Kidney tubule cell (primary cell): ENCODE results near the gene NR2F1-AS1.
"Not testable (repeated sequence)": the region's sequence is repeated elsewhere in the genome, so short reads cannot be mapped to it uniquely, and the experiment has no call there.

Experiments
- DNase-seq: peaks from one replicate; pipeline ENCODE4 v3.0.0-alpha.2; 2018; ENCODE audit warnings: low spot score

NR2F1-AS1 gene

DNA sequence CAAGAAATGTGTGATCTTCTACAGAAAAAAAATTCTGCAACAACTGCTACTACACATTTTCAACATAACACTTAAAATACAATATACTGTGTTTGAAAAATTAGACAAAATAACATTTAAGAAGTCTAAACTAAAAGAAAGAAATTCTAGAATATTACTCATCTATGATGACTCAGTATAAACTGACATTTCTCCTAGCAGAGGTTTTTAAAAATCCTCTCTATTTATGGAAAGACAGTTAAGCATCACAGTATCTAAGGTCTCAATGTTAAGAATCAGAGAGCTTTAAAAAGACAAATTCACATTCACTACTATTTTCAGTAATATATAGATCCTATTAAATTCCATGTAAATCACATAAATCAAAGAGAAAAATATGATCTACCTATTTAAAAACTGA, 61.3 kb downstream of the NR2F1-AS1 start:
- no peak for DNase-seq

DNA sequence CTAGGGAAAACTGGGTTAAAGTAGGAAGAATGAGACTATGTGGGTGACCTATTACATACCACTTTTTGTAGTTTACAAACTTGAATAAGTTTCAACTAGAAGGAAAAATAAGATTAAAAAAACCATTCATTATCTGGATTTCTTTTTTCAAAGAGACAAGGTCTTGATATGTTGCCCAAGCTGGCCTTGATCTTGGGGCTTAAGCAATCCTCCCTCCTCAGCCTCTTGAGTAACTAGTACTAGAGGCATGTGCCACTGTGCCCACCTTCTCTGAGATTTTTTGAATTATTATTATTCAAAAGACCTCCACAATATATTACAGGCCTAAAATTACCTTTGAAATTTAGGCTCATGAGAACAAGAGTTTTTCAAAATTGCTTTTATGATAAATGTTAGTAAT, 63.2 kb downstream of the NR2F1-AS1 start:
- DNase-seq: no peak

DNA sequence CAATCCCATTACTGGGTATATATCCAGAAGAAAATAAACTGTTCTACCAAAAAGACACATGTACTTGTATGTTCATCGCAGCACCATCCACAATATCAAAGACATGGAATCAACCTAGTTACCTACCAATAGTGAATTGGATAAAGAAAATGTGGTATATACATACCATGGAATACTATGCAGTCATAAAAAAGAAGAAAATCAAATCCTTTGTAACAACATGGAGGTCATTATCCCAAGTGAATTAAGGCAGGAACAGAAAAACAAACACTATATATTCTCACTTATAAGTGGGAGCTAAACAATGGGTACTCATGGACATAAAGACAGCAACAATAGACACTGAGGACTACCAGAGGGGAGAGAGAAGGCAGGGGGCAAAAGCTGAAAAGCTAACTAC, 67.7 kb downstream of the NR2F1-AS1 start:
- no peak for DNase-seq

DNA sequence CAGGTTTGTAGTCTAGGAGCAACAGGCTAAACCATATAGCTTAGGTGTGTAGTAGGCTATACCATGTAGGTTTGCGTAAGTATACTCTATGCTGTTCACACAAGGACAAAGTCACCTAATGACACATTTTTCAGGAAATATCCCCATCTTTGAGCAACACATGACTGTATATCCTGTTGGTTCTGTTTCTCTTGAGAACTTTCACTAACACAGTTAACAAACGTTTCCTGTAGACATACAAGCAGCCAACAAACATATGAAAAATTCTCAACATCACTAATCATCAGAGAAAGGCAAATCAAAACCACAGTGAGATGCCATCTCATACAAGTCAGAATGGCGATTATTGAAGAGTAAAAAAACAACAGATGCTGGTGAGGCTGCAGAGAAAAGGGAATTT, 68.2 kb downstream of the NR2F1-AS1 start:
- peak; percentile 91 for DNase-seq

DNA sequence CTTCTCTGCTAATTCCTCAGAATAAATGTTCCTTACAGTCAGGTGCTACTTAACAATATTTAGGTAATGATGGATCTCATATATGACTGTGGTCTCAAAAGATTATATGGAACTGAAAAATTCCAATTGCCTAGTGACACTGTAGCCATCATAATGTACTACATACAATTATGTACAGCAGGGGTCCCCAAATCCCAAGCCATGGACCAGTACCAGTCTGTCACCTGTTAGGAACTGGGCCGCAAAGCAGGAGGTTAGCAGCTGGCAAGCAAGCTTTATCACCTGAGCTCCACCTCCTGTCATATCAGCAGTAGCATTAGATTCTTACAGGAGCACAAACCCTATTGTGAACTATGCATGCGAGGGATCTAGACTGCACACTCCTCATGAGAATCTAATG, 69.6 kb downstream of the NR2F1-AS1 start:
- DNase-seq: no peak

DNA sequence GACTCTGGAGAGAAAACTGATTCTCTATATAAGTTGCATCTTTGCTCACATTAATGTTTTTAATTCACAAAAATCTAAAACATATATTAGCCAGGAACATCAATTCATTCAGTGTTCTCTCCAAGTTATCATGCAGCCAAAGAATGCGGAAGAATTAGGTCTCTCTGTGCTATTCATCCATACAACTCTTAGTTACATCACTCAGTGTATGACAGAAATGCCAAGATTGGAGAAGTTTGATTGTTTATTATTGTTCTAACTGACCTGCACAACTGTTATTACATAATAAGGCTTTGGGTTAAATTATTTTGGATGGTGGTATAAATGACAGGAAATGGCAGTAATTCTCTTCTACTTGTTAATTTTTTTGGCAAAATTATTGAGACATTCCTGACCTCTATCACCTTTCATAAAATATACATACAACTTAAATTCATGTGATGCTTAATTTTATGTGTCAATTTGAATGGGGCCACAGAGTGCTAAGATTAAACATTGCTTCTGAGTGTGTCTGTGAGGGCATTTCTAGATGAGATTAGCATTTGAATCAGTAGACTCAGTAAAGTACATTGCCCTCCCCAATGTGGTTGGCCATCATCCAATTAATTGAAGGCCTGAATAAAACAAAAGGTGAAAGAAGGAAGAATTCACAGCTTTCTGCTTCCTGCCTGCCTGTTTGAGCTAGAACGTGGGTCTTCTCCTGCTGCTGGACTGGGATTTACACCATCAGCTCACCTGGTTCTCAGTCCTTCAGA, 70.2 kb downstream of the NR2F1-AS1 start:
- no peak for DNase-seq

DNA sequence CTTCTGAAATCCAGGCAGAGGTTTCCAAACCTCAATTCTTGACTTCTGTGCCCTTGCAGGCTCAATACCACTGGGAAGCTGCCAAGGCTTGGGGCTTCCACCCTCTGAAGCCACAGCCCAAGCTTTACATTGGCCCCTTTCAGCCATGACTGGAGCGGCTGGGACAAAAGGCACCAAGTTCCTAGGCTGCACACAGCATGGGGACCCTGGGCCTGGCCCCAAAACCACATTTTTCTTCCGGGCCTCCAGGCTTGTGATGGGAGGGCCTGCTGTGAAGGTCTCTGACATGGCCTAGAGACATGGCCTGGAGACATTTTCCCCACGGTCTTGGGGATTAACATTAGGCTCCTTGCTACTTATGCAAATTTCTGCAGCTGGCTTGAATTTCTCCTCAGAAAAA, 75.5 kb downstream of the NR2F1-AS1 start:
- not testable (repeated sequence) for DNase-seq

DNA sequence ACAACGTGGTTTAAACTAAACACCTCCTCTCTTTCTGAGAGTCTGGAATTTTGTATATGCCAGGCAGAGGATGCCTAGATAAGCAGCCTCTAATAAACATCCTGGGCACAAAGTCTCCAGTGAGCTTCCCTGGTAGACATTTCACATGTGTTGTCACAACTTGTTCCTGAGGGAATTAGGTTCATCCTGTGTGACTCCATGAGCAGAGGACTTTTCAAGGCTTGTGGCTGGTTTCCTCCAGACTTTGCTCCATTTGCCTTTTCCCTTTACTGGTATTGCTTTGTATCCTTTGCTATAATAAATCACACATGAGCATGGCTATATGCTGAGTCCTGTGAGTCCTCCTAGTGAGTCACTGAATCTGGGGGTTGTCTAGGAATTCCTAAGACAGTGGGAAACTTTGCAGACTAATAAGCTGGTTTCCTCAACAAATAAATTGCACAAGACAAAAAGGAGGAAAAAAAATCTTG, 77.4 kb downstream of the NR2F1-AS1 start:
- DNase-seq: peak; percentile 89

DNA sequence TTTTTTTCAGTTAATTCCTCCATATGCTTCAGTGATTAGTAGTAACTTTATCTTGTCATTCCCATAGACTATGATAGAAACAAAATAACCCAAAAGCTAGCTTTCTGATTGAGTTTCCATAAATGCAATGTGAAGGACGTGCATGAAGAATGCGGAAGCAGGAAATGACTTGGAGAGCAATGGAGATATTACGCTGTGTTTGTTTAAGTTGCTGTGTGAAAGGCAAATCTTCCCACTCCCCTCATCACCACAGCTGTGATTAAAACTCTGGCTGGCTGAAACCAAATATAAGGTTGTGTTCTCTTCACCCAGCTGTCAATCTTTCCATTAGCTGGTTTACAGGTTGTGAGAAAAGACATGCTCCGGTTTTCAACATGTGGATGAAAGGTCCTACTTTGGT, 83.9 kb downstream of the NR2F1-AS1 start:
- no peak for DNase-seq

DNA sequence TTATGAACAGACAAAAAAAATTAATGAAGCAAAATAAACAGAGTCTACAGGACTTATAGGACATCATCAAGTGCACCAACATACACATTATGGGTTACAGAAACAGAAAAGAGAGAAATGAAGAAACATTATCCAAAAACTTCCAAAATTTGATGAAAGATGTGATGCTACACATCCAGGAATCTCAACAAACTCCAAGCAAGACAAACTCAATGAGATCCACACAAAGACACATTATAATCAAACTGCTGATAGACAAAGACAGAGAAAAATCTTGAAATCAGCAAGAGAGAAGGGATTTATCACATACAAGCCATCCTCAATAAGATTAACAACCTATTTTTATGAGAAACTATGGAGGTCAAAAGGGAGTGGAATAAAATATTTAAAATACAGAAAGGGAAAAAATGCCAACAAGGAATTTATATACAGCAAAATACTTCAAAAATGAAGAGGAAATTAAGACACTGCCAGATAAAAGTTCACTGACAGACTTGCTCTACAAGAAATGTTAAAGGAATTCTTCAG, 101.0 kb downstream of the NR2F1-AS1 start:
- DNase-seq: no peak

DNA sequence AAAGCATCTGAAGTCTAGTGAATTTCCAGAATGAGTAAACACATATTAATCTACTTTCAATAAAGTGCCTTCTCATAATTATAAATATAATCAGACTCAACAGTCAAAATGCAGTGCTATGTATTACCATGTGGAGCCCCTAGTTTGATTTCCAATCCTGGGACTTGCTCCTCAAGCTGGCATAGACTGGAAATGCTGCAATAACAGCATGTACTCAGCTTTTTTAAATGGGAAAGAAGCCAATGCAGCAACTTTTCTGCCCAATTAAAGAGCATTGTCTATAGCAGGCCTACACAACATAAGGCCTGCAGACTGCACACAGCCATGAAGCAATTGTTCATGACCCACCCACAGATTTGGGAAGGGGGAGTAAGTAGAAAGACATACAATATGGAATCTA, 103.2 kb downstream of the NR2F1-AS1 start:
- no peak for DNase-seq

DNA sequence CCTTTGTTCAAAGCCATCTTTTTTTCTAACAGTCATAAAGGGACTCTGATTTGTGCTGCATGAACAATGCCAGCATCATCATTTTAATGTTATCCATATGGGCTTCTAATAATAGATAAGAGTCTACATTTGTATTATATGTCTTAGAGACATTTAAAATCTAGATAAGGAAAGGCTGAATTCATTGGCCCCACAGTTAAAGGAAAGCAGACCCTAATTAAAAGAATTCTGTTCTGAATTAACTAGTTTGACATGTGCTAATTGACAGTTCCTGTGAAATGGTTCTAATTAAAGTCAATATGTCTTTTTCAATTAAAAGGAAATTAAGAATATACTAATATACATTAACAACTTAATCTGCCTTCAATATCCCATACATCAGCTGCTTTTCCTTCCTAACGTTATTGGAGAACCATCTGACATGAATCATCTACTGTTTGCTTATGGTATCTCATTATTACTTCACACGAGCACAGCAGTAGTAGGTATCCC, 104.7 kb downstream of the NR2F1-AS1 start:
- no peak for DNase-seq

DNA sequence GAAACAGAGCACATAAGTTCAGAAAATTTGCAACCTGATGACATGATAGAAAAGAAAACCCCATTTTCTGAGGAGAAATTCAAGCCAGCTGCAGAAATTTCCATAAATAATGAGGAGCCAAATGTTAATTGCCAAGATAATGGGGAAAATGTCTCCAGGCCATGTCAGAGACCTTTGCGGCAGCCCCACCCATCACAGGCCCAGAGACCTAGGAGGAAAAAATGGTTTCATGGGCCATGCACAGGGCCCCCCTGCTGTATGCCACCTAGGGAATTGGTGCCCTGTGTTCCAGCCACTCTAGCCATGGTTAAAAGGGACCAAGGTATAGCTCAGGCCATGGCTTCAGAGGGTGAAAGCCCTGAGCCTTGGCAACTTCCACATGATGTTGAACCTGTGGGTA, 118.1 kb downstream of the NR2F1-AS1 start:
- no peak for DNase-seq

DNA sequence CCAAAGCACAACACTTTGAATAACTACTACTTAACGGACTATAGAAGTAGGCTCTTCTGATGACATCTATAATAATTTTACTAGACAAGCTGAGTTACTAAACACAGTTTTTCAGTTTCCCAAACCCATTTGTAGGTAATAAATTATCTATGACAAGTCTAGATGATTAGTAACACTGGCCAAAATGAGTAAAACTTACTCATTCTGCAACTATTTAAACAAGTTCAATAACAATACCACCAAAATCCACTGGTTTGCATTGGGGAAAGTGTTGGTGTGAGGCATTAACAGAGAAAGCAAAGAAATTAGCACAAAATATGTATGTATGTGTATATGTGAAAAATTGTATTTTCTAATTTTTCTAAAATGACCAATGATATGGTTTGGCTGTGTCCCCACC, 119.3 kb downstream of the NR2F1-AS1 start:
- peak; percentile 38 for DNase-seq

DNA sequence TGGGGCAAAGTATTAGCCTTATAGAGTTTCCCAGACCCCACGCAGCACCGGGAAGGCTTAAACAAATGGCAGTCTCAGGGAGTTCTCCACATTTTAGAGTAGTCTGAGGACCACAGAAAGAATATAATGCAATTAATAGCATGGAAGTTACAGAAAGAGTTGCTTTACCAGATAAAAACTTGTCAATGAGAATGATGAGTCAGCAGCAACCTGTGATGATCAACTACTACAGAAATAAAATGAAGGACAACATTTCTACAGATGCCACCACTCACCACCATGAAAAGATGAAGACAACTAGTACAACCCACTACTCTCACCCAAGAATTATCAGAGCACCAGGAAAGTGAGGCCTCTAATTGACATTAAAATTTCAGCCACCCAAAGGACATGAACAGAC, 120.7 kb downstream of the NR2F1-AS1 start:
- DNase-seq: no peak

DNA sequence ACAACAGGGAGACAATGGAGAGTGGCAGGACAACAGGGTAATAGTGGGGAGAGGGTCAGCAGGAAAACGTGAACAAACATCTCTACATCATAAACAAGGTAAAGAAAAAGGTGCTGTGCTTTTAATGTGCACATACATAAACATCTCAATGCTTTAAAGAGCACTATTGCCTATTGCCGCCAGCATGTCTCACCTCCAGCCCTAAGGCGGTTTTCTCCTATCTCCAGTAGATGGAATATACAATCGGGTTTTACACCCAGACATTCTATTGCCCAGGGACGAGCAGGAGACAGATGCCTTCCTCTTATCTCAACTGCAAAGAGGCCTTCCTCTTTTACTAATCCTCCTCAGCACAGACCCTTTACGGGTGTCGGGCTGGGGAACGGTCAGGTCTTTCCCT, 124.2 kb downstream of the NR2F1-AS1 start:
- not testable (repeated sequence) for DNase-seq

DNA sequence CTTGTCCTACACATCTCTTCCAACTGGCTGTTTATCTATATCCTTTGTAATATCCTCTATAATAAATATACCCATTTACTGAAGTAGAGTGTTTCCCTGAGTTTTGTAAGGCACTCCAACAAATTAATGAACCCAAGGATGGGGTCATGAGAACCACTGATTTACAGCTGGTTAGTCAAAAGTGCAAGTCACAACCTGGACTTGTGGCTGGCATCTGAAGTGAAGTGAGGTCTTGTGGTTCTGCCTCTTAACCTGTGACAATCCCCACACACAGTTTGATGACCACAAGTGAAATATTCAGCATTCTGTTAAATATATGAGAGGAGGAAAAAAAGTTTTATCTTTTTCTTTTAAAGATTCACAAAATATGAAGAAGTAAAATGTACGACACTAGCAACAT, 126.1 kb downstream of the NR2F1-AS1 start:
- peak; percentile 30 for DNase-seq

DNA sequence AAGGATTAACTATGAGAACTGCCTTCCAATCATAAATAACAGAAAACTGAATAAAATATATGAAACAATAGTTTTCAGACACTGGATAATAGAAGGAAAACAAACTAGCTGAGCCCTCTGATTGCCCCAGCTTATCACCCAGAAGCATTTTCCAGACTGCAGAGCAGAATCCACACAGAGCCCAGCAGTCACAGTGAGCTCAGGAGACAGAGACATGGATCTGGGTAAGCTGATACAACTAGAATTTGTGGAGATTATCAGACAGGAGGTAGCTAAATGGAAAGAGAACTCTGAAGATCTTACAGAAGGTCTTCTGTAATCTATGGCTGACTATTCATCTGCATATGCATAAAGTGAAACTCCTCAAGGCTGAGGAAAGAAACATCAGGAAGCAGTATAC, 128.8 kb downstream of the NR2F1-AS1 start:
- DNase-seq: no peak

DNA sequence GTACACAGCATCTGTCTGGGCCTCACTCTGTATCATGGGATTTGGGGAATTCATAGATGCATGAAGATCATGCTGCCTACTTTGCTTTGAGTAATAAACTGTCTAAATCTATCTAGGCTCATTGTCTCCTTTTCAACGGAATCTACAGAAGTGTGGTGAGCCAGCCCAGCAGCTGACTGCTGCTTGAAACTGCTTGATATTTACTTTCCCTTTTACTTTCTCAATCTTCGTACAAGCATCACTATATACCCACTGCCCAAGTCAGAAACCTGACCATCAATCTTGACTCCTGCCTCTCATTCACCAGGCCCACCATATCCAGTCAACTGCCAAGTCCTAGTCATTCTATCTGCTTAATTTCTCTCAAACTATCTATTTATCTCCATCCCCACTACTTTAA, 142.9 kb downstream of the NR2F1-AS1 start:
- no peak for DNase-seq

DNA sequence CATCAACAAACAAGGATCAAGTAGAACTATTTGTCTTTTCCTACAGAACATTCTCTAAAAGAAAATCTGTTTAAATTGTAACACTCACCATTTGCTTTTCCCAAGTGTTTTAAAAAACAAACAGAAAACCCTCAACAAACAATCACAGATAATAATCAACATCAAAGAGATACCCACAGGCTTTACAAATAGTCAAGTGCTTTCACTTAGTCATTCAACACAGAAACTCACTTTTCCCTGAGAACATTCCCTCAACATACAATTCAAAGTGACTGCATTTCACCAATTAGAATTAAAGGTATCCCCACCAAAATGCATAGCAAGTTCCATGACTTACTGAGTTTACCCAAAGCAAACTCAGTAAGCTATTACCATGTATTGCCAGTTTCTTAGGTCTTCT, 144.9 kb downstream of the NR2F1-AS1 start:
- DNase-seq: no peak

DNA sequence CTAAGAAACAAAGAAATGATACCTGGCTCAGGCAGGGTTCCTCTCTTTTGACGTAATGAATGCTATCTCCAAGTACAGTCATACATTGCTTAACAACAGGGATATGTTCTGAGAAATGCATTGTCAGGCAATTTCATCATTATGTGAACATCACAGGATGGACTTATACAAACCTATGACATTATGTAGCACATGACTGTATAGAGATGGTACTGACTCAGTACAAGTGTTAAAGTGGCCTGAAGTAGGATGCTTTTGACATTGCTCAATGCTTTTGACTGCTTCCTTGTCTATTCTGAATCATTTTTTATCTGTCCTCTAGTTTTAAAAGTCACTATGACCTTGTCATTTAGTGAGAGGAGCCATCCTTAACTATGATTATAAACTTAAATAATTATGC, 147.6 kb downstream of the NR2F1-AS1 start:
- peak; percentile 65 for DNase-seq

DNA sequence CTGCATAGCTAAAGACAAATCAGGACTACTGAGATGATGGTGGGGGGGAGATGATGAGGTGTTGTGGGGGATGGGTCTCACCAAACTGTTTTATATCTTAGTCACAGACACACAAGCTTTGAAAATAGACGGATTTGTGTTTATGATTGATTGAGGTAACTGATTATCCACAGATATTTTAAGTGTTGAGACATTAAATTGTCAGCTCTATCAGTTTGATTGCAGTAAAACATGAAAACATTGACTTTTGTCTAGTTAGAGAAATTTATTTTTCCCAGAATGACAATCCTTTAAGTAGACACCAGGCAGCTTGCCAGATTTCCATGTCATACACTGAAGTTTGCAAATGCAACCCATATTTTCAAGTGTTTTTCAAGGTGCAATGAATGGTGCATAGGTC, 149.8 kb downstream of the NR2F1-AS1 start:
- no peak for DNase-seq

DNA sequence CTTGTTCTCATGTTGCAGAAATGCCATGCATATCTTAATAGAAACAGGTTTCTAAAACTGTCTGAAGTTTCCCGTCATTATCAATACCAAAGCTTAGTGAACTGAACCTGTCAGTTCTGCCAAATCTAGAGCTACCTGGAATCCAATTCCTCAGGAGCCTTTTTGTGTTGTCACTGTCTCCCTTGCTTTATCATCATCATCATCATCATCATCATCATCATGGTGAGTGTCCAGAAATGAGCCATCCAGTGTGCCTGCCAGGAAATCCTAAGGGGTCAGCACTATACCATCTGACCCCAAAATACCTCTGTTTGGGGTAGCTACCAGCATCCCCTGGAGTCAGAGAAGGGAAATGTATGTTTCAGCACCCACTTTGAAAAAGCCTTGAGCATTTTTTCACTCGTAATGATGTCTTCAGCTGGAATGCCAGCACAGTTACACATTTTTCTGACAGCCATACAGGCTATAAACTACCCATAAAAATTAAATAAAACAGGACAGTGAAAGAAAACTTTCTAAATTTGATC, 150.3 kb downstream of the NR2F1-AS1 start:
- no peak for DNase-seq

DNA sequence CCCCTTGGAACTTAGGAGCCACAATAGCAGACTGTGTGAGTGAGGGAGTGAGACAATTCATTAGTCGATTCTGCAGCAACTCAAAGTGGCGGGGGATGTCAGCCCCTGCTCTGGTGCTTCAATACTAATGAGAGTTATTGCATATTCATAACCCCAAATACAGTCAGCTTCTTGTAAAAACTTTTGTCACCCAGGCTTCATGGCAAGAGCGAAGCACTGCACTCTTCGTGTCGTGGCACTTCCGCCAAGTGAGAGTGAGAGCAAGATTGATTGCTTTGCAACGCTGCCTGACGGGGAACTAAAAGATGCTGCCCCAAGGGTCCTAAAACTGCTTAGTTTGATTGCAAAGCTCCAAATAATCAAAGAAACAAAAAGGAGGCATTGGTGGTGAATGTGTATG, 150.9 kb downstream of the NR2F1-AS1 start:
- DNase-seq: no peak
